Measurements from ENCODE around the gene PGP.
A peak's percentile ranks its signal among the peaks of the same experiment; 100 is the strongest.
"Not testable (repeated sequence)": the region's sequence is repeated elsewhere in the genome, so short reads cannot be mapped to it uniquely, and the experiment has no call there.

The PGP gene, protein sequence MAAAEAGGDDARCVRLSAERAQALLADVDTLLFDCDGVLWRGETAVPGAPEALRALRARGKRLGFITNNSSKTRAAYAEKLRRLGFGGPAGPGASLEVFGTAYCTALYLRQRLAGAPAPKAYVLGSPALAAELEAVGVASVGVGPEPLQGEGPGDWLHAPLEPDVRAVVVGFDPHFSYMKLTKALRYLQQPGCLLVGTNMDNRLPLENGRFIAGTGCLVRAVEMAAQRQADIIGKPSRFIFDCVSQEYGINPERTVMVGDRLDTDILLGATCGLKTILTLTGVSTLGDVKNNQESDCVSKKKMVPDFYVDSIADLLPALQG

DNA sequence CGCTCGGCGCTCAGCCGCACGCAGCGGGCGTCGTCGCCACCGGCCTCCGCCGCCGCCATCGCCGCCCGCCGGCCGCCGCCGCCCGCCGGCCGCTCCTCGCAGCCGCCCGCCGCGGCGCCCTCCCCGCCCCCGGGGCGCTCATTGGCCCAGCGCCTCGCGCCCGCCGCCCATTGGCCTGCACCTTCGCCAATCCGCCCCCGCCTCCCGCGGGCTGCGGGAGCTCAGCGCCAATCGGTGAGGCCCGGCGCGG, at the start of gene PGP:
PGP (minus strand) TSS at position 122 of the 250 bp plus-strand sequence; CDS start at position 59, 63 bp downstream.
- Histone ChIP-seq H3K4me2 (peak within 1 kb of the TSS; percentile 95 to 100 (median 99)), H3K4me1 (peaks cover 23 to 37% (median 29%) of the 10 kb centered on the region in 10 experiments), H4K20me1 (peaks cover 8 to 46% (median 36%) of the 10 kb centered on the region in 11 experiments; a peak in 20 of 22 replicates), H3K27me3 (no peaks in the 10 kb centered on the region), H3K9ac (peak within 1 kb of the TSS; percentile 83 to 94 (median 89)), H3K9me3 (replicated peaks in 1 of 11) (no peaks in the 10 kb centered on the region), H3K27ac (peak within 1 kb of the TSS; percentile 72 to 92 (median 89)), H3K36me3 (peaks cover 13 to 33% (median 21%) of the 10 kb centered on the region in 11 experiments; a peak in 21 of 22 replicates), H3K4me3 (peak within 1 kb of the TSS; percentile 83 to 98 (median 94))
- no peak for TF ChIP-seq Cebpa-rat (IDR thresholded peaks at IDR 0.05)

DNA sequence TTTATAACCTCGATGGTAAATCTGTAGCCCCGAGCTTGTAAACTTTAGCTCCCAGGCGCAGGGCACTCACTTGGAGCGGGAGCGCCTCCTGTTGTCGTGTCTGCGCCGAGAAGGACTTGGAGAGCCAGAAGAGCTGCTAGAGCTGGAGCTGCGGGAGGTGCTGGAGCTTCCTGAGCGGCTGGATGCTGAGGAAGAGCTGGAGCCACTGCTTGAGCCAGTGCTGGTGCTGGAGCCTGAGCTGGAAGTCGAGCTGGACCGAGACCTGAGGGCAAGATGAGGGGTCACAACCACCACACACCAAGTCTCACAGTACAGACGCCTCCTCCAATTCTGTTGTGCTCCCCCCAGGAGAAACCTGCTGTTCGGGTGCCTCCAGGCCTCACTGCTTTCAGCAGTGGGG, 48.4 kb upstream of the PGP start:
- peak overlapping the region in 4 of 11 experiments; percentile 2 to 40 (median 14); a peak in 3 of 22 replicates for H3K9ac ChIP-seq
- not testable (repeated sequence) for H3K27me3 ChIP-seq; H3K27ac ChIP-seq; H3K4me2 ChIP-seq; H3K9me3 ChIP-seq (replicated peaks in 1 of 11); H3K4me3 ChIP-seq
- H4K20me1 ChIP-seq = peaks cover 59 to 98% (median 96%) of the 10 kb centered on the region in 11 experiments
- peaks cover 14 to 23% (median 17%) of the 10 kb centered on the region in 10 experiments for H3K4me1 ChIP-seq
- H3K36me3 ChIP-seq = peaks cover 68 to 89% (median 82%) of the 10 kb centered on the region in 11 experiments

DNA sequence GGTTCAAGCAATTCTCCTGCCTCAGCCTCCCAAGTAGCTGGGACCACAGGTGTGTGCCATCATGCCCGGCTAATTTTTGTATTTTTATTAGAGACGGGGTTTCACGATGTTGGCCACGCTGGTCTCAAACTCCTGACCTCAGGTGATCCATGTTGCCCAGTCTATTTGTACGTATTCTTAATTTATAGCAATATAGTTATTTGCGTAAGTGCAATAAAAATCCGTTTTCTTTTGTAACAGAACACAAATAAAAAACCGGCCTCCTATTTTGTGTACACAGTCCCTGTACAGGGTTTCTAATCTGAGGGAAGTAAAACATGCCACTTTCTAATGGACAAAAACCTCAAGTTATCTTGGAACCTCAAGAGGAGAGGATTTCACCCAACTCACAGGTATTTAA, 45.6 kb upstream of the PGP start:
- Histone ChIP-seq H3K9me3 (replicated peaks in 1 of 11) (no peaks in the 10 kb centered on the region), H3K27me3 (no peaks in the 10 kb centered on the region), H3K36me3 (peaks cover 96 to 100% (median 100%) of the 10 kb centered on the region in 11 experiments), H4K20me1 (peaks cover 61 to 100% (median 100%) of the 10 kb centered on the region in 11 experiments), H3K4me1 (peaks cover 0 to 6% (median 3%) of the 10 kb centered on the region in 10 experiments; a peak in 12 of 20 replicates), H3K4me2 (no peak overlapping the region), H3K27ac (no peak overlapping the region), H3K9ac (peak overlapping the region in 1 of 11 experiments; percentile 9; a peak in 1 of 22 replicates), H3K4me3 (no peak overlapping the region)
- TF ChIP-seq Cebpa-rat (IDR thresholded peaks at IDR 0.05) = no peak

DNA sequence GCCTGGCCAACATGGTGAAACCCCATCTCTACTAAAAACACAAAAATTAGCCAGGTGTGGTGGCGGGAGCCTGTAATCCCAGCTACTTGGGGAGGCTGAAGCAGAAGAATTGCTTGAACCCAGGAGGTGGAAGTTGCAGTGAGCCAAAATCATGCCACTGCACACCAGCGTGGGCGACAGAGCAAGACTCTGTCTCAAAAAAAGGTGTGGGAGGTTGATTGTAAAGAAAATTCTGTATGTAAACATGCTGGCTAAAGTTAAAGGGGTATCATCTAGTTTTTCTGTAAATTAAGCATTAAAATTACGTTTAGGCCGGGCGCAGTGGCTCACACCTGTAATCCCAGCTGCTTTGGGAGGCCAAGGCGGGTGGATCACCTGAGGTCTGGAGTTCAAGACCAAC, 43.9 kb upstream of the PGP start:
- Histone ChIP-seq H3K36me3 (peaks cover 99 to 100% (median 100%) of the 10 kb centered on the region in 11 experiments), H4K20me1 (peaks cover 44 to 100% (median 97%) of the 10 kb centered on the region in 11 experiments; a peak in 21 of 22 replicates), H3K9ac (peak overlapping the region in 1 of 11 experiments; percentile 51; a peak in 2 of 22 replicates)
- not testable (repeated sequence) for H3K4me3 ChIP-seq; H3K27ac ChIP-seq; H3K4me1 ChIP-seq; H3K27me3 ChIP-seq; H3K9me3 ChIP-seq (replicated peaks in 1 of 11); H3K4me2 ChIP-seq

DNA sequence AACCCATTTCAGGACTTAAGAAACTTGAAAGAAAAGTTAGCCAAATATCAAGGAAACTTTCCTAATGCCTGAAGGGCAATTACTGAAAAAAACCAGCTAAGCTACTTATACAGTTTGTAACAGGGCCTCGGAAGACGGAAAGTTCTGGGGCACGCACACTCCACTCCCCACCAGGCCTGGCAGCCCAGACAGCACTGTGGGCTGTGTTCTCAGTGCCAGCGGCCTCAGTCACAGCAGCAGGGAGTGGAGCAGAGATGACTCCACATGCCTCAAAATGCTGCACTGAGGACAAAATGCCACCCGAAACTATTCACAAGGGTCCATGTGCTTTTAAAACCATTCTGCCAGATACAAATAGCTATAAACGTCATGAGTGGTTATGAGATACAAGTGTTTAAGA, 43.1 kb upstream of the PGP start:
- Histone ChIP-seq H3K9me3 (replicated peaks in 1 of 11) (no peaks in the 10 kb centered on the region), H3K27ac (no peak overlapping the region), H3K9ac (peak overlapping the region in 4 of 11 experiments; percentile 0 to 32 (median 16); a peak in 4 of 22 replicates), H3K36me3 (peaks cover 98 to 100% (median 100%) of the 10 kb centered on the region in 11 experiments), H3K4me3 (no peak overlapping the region), H4K20me1 (peaks cover 36 to 100% (median 97%) of the 10 kb centered on the region in 11 experiments; a peak in 21 of 22 replicates), H3K27me3 (no peaks in the 10 kb centered on the region), H3K4me2 (no peak overlapping the region), H3K4me1 (peaks cover 0 to 7% (median under 1%) of the 10 kb centered on the region in 10 experiments; a peak in 7 of 20 replicates)
- TF ChIP-seq Cebpa-rat (IDR thresholded peaks at IDR 0.05) = no peak

DNA sequence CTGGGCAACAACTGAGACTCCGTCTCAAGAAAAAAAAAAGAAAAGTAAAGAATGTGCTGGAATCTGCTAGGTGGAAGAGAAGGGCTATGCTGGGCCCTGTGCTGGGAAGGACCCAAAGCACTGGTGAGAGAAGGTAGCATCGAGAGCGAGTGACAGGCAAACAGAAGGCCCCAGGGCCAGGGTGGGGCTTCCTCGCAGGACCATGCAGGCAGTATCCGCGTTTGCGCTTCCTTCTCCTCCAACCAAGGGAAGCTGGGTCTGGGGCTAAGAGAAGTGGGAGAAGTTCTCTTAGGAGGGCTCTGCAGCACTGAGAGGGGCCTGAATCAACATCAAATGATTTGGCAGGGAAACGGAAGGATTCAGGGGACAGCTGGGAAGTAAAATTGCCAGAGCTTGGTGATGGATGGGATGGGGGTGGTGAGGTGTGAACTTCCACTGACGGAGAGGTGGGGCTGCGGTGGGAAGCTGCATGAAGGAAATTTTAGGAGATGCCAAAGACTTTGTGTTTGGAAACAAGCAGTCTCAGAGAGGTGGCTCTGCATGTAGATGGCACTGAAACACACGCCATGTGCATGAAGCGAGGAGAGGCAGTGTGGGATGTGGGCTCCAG, 42.0 kb upstream of the PGP start:
- H3K36me3 ChIP-seq = peaks cover 93 to 100% (median 98%) of the 10 kb centered on the region in 11 experiments
- no peak for TF ChIP-seq Cebpa-rat (IDR thresholded peaks at IDR 0.05)
- H3K4me2 ChIP-seq = no peak overlapping the region
- no peaks in the 10 kb centered on the region for H3K27me3 ChIP-seq
- H3K4me1 ChIP-seq = peaks cover 8 to 18% (median 12%) of the 10 kb centered on the region in 10 experiments
- H3K9ac ChIP-seq = peak overlapping the region in 3 of 11 experiments; percentile 12 to 30 (median 16); a peak in 2 of 22 replicates
- no peak overlapping the region for H3K27ac ChIP-seq
- no peak overlapping the region for H3K4me3 ChIP-seq
- no peaks in the 10 kb centered on the region for H3K9me3 ChIP-seq (replicated peaks in 1 of 11)
- H4K20me1 ChIP-seq = peaks cover 25 to 100% (median 97%) of the 10 kb centered on the region in 11 experiments; a peak in 21 of 22 replicates

DNA sequence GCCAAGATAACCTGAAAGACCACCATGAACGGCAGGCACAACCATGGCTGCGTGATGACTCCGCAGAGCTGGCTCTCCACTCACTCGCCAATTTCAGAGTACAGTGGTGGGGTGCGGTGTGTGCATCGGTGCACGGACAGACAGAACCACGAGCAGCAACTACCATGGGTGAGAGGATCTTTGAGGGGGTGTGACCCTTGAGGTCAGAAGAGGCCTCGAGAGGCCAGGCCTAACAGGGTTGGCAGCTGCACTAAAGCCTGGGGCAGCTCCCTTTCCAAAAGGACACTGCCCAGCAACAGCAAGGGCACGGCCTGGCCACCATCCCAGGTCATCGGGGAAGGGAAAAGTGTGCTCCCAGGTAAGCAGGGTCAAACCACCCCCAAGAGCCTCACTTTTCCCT, 38.7 kb upstream of the PGP start:
- peaks cover 59 to 79% (median 74%) of the 10 kb centered on the region in 11 experiments for H3K36me3 ChIP-seq
- H4K20me1 ChIP-seq = peaks cover 19 to 81% (median 68%) of the 10 kb centered on the region in 11 experiments; a peak in 21 of 22 replicates

DNA sequence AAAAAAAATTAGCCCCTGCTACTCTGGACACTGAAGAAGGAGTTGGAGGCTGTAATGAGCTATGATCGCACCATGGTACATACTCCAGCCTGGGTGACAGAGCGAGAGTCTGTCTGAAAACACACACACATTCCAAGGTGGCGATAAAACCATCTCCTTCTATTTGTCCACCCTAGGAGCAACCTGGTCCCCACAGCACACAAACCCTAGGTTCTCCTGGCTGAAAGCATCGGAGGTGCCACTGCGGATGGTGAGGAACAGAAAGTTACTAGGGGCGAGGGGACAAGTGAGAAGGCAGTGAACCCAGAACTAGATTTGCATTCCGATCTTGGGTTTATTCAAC, 38.1 kb upstream of the PGP start:
- no peaks in the 10 kb centered on the region for H3K27me3 ChIP-seq
- H3K9ac ChIP-seq = 0 out of 22 replicates have a peak overlapping the region, but pooled peaks of 5 of the 11 experiments have one; percentile 26 to 92 (median 82)
- H3K4me1 ChIP-seq = peaks cover 25 to 34% (median 30%) of the 10 kb centered on the region in 10 experiments
- H4K20me1 ChIP-seq = peaks cover 17 to 76% (median 63%) of the 10 kb centered on the region in 11 experiments; a peak in 21 of 22 replicates
- TF ChIP-seq Cebpa-rat (IDR thresholded peaks at IDR 0.05) = no peak
- H3K9me3 ChIP-seq (replicated peaks in 1 of 11) = no peaks in the 10 kb centered on the region
- H3K4me2 ChIP-seq = peak overlapping the region in 4 of 11 experiments; percentile 71 to 96 (median 82); a peak in 5 of 22 replicates
- H3K27ac ChIP-seq = peak overlapping the region in 1 of 11 experiments; percentile 80; a peak in 1 of 22 replicates
- H3K4me3 ChIP-seq = no peak overlapping the region
- H3K36me3 ChIP-seq = peaks cover 54 to 79% (median 73%) of the 10 kb centered on the region in 11 experiments

More for the DNA sequence above, 38.7 kb upstream of the PGP start:
- no peak overlapping the region for H3K27ac ChIP-seq
- peaks cover 25 to 34% (median 30%) of the 10 kb centered on the region in 10 experiments for H3K4me1 ChIP-seq
- no peaks in the 10 kb centered on the region for H3K9me3 ChIP-seq (replicated peaks in 1 of 11)
- TF ChIP-seq Cebpa-rat (IDR thresholded peaks at IDR 0.05) = no peak
- H3K27me3 ChIP-seq = no peaks in the 10 kb centered on the region
- no peak overlapping the region for H3K4me3 ChIP-seq
- no peak overlapping the region for H3K4me2 ChIP-seq
- H3K9ac ChIP-seq = no peak overlapping the region

Measured in BLaER1 treated with 17β-estradiol and CSF1 and Interleukin-3, amounts not matched to agents 10 nM and 100 nM (cell line).